Smooth muscle cell (in vitro differentiated cells): ENCODE results near the gene KIF26B. TPM values are rescaled to one million over a fixed set of nuclear protein-coding genes. Genes with fewer than 3 reads are reported as not detected.

Source experiments
- DNase-seq: peaks from one replicate; lab custom pipeline; 2025; ENCODE audit not compliant: unreplicated experiment; lab: John Stamatoyannopoulos, UW
- H2AFZ ChIP-seq: fragments of 200-600 bp; sonication (generic); 2 replicates; pipeline ENCODE4 v1.6.0; 2016; ENCODE audit warnings: antibody characterized with exemption, low read depth, mild to moderate bottlenecking
- H3F3A ChIP-seq: fragments of 200-600 bp; sonication (generic); 2 replicates; pipeline ENCODE4 v1.6.0; 2017; ENCODE audit warnings: antibody characterized with exemption, low read depth
- H3K27ac ChIP-seq: fragments of 200-600 bp; sonication (generic); 2 replicates; pipeline ENCODE4 v1.5.1; 2016; ENCODE audit warnings: low read depth, mild to moderate bottlenecking
- H3K27me3 ChIP-seq: fragments of 200-600 bp; sonication (generic); 2 replicates; pipeline ENCODE4 v1.6.1; 2016; ENCODE audit warnings: low read depth, mild to moderate bottlenecking
- H3K36me3 ChIP-seq: fragments of 200-600 bp; sonication (generic); 2 replicates; pipeline ENCODE4 v1.5.1; 2016; ENCODE audit warnings: low read depth
- H3K4me1 ChIP-seq: fragments of 200-600 bp; sonication (generic); 2 replicates; pipeline ENCODE4 v1.5.1; 2016; ENCODE audit warnings: low read depth
- H3K4me2 ChIP-seq: fragments of 200-600 bp; sonication (generic); 2 replicates; pipeline ENCODE4 v1.6.0; 2016; ENCODE audit warnings: mild to moderate bottlenecking
- H3K4me3 ChIP-seq: fragments of 200-600 bp; sonication (generic); 2 replicates; pipeline ENCODE4 v1.5.1; 2016; ENCODE audit warnings: mild to moderate bottlenecking
- H3K79me2 ChIP-seq: fragments of 200-600 bp; sonication (generic); 2 replicates; pipeline ENCODE4 v1.6.0; 2016; ENCODE audit warnings: low read depth, mild to moderate bottlenecking
- H3K9ac ChIP-seq: fragments of 200-600 bp; sonication (generic); 2 replicates; pipeline ENCODE4 v1.6.0; 2016; ENCODE audit warnings: low read depth
- H3K9me3 ChIP-seq: fragments of 200-600 bp; sonication (generic); replicated peaks from 2 replicates; pipeline ENCODE4 v1.5.1; 2016; ENCODE audit warnings: low read depth
- H4K20me1 ChIP-seq: fragments of 200-600 bp; sonication (generic); 2 replicates; pipeline ENCODE4 v1.6.0; 2016; ENCODE audit warnings: low read depth
- CTCF ChIP-seq: fragments of 200-600 bp; sonication (generic); IDR thresholded peaks from 2 replicates; pipeline ENCODE4 v1.5.1; 2017; ENCODE audit warnings: borderline replicate concordance, mild to moderate bottlenecking, antibody characterized with exemption; ENCODE audit not compliant: insufficient read depth, poor library complexity, severe bottlenecking
- WGBS: methylation state at CpG from one replicate; pipeline ENCODE4 v1.1.7; 2016; ENCODE audit warnings: low lambda C conversion rate; 5-methylcytosine and 5-hydroxymethylcytosine counted together
- polyA plus RNA-seq: library from polyadenylated mRNA; unstranded; fragments of >200 nt; fragmentation: Nextera tagmentation; extraction: Ambion mirVana; gene quantifications from 2 replicates; pipeline ENCODE4 v1.2.1, GENCODE V29; 2016
- total RNA-seq: library from RNA; depleted of rRNA; stranded (reverse); fragments of >200 nt; gene quantifications from 2 replicates; pipeline ENCODE4 v1.2.3, GENCODE V29; 2014

KIF26B gene
- total and polyA plus RNA-seq, 2 experiments from 2014 or later: 24.9 to 43.3 TPM

- Histone ChIP-seq H4K20me1 (peaks cover 78% of the 10 kb centered on the region), H2AFZ (peak overlapping the region; percentile 87), H3K9me3 (no peaks in the 10 kb centered on the region), H3K36me3 (no peaks in the 10 kb centered on the region), H3K27me3 (no peaks in the 10 kb centered on the region), H3K4me2 (peak overlapping the region; percentile 81), H3K27ac (peak overlapping the region; percentile 81), H3K79me2 (peaks cover 95% of the 10 kb centered on the region), H3F3A (peaks cover 22% of the 10 kb centered on the region), H3K4me3 (peak overlapping the region; percentile 43), H3K9ac (peak overlapping the region; percentile 41), H3K4me1 (peaks cover 13% of the 10 kb centered on the region)
- WGBS: 7% methylated on average over 10 of the region's 10 CpGs
- no peak for DNase-seq
- TF ChIP-seq CTCF: peak; percentile 11
These were observed 11.7 kb downstream of the KIF26B start for GRCh38 chr1:245166471-245166885.

- H3K27me3 ChIP-seq: no peaks in the 10 kb centered on the region
- H3K9ac ChIP-seq: no peak overlapping the region
- no peak overlapping the region for H3K27ac ChIP-seq
- no peak overlapping the region for H3K4me2 ChIP-seq
- peaks cover 96% of the 10 kb centered on the region for H3K79me2 ChIP-seq
- no peak overlapping the region for H3K4me3 ChIP-seq
- no peak for TF ChIP-seq CTCF
- DNase-seq: no peak
- peaks cover 89% of the 10 kb centered on the region for H4K20me1 ChIP-seq
- peaks cover 15% of the 10 kb centered on the region for H3F3A ChIP-seq
- WGBS: 84% methylated on average over 13 of the region's 13 CpGs
- H3K36me3 ChIP-seq: no peaks in the 10 kb centered on the region
- peaks cover 13% of the 10 kb centered on the region for H3K4me1 ChIP-seq
- H2AFZ ChIP-seq: no peak overlapping the region
- H3K9me3 ChIP-seq: no peaks in the 10 kb centered on the region
These were observed 13.3 kb downstream of the KIF26B start for GRCh38 chr1:245168086-245168485.

- no peak for TF ChIP-seq CTCF
- Histone ChIP-seq H2AFZ (no peak overlapping the region), H3K4me1 (peaks cover 13% of the 10 kb centered on the region), H3K27ac (peak overlapping the region; percentile 2), H3K9ac (no peak overlapping the region), H3K79me2 (peaks cover 93% of the 10 kb centered on the region), H3K36me3 (no peaks in the 10 kb centered on the region), H3F3A (peaks cover 11% of the 10 kb centered on the region), H3K27me3 (no peaks in the 10 kb centered on the region), H3K4me3 (no peak overlapping the region), H4K20me1 (peaks cover 93% of the 10 kb centered on the region), H3K9me3 (no peaks in the 10 kb centered on the region), H3K4me2 (peak overlapping the region; percentile 45)
- 50% methylated on average over 7 of the region's 7 CpGs for WGBS
- no peak for DNase-seq
These were observed 14.1 kb downstream of the KIF26B start for GRCh38 chr1:245168906-245169305.

- TF ChIP-seq CTCF: no peak
- DNase-seq: no peak
- WGBS: 31% methylated on average over 7 of the region's 7 CpGs
- Histone ChIP-seq H3K4me2 (peak overlapping the region; percentile 45), H3F3A (peaks cover 11% of the 10 kb centered on the region), H3K27ac (peak overlapping the region; percentile 2), H3K79me2 (peaks cover 91% of the 10 kb centered on the region), H3K4me1 (peaks cover 13% of the 10 kb centered on the region), H3K4me3 (no peak overlapping the region), H3K27me3 (no peaks in the 10 kb centered on the region), H4K20me1 (peaks cover 96% of the 10 kb centered on the region), H2AFZ (no peak overlapping the region), H3K9ac (no peak overlapping the region), H3K36me3 (no peaks in the 10 kb centered on the region), H3K9me3 (no peaks in the 10 kb centered on the region)
These were observed 14.6 kb downstream of the KIF26B start for GRCh38 chr1:245169376-245169775.
